Heart left ventricle (tissue), 16 donors: Measurements from ENCODE around the gene FBXL17. TPM values are rescaled to one million over a fixed set of nuclear protein-coding genes. Genes with fewer than 3 reads are reported as not detected.

Experiments
- ATAC-seq, 4 donors: fragments of 200-7000 bp; cut with Tn5 transposase; one replicate each; pipeline ENCODE4 v1.9.1; 2020 to 2022; ENCODE audit warnings: moderate library complexity in 4 of 4, mild to moderate bottlenecking in 3 of 4, moderate number of reproducible peaks in 1 of 4
- DNase-seq, 5 donors: peaks; one replicate each; pipeline ENCODE4 v3.0.0-alpha.2; 2020
- H3K27ac ChIP-seq, 12 donors: fragments of 200-600 bp; sonication (generic) in 4 of 12; one replicate each; pipeline versions ENCODE4 v1.5.0 to v1.8.0; 2016 to 2022; ENCODE audit warnings: mild to moderate bottlenecking in 2 of 12
- H3K27me3 ChIP-seq, 9 donors: fragments of 200-600 bp; sonication (generic) in 2 of 9; one replicate each; pipeline versions ENCODE4 v1.5.1 to v1.8.0; 2016 to 2022; ENCODE audit warnings: mild to moderate bottlenecking in 3 of 9
- H3K36me3 ChIP-seq, 9 donors: fragments of 200-600 bp; sonication (generic) in 2 of 9; one replicate each; pipeline versions ENCODE4 v1.5.0 to v1.8.0; 2018 to 2022; ENCODE audit warnings: mild to moderate bottlenecking in 2 of 9
- H3K4me1 ChIP-seq, 12 donors: fragments of 200-600 bp; sonication (generic) in 4 of 12; one replicate each; pipeline versions ENCODE4 v1.5.0 to v1.8.0; 2016 to 2022; ENCODE audit warnings: mild to moderate bottlenecking in 3 of 12
- H3K4me3 ChIP-seq, 12 donors: fragments of 200-600 bp; sonication (generic) in 4 of 12; one replicate each; pipeline versions ENCODE4 v1.5.0 to v1.8.0; 2017 to 2022; ENCODE audit warnings: mild to moderate bottlenecking in 9 of 12, moderate library complexity in 4 of 12
- H3K9me3 ChIP-seq, 12 donors: fragments of 200-600 bp; sonication (generic) in 4 of 12; one replicate each; pipeline versions ENCODE4 v1.5.0 to v1.8.0; 2016 to 2022; ENCODE audit warnings: mild to moderate bottlenecking in 1 of 12
- POLR2A ChIP-seq, 2 donors: fragments of 450-650 bp; IDR thresholded peaks; one replicate each; pipeline ENCODE4 v1.6.1; 2017; ENCODE audit warnings: antibody characterized with exemption in 2 of 2, mild to moderate bottlenecking in 2 of 2, moderate library complexity in 2 of 2
- WGBS, 4 donors: extraction: QIAGEN DNeasy Blood & Tissue Kit in 2 of 4; methylation state at CpG; one replicate each; pipeline versions ENCODE4 v1.1.5 to v1.1.7; 2013 to 2018; 5-methylcytosine and 5-hydroxymethylcytosine counted together
- intact Hi-C, 10 donors: fragments of 100-400 bp; cut with DNase I; formaldehyde crosslinking; loops; one replicate each; pipeline versions ENCODE4 v1.11.1 to v1.14.2; 2022
- polyA plus RNA-seq, 2 donors: library from polyadenylated mRNA; stranded (reverse); fragments of 200-250 nt; gene quantifications; one replicate each; pipeline ENCODE4 v1.2.3, GENCODE V29; 2013
- total RNA-seq, 9 donors: library from RNA; depleted of rRNA in 2 of 9; stranded (reverse); fragments of >200 nt in 2 of 9; fragmentation: NEBNext Ultra II Directional in 3 of 9; extraction: Animal tissue kit (Norgen Biotek cat#: 25700) in 3 of 9; gene quantifications; one replicate each; pipeline versions ENCODE4 v1.1.0 to v1.2.4, GENCODE V29; 2016 to 2023
- TF ChIP-seq, protein P1 (sequence below), 12 donors: fragments of 200-600 bp; sonication (generic) in 4 of 12; IDR thresholded peaks; one replicate each; pipeline versions ENCODE4 v1.5.0 to v1.8.0; 2018 to 2022; ENCODE audit warnings: antibody characterized with exemption in 12 of 12, mild to moderate bottlenecking in 5 of 12
- donor health status: ischemic (EF 13 %, LVEDD 7.1; RV severe dilation, severe dysfunction).
- donor health status: healthy with polysubstance abuse.
- donor health status: DM: no; HTN: yes; CAD: no.
- donor health status: DM: no; HTN: no; CAD: no.
- donor health status: ischemic (EF 25% LVEDD 6.9; RV normal size, moderate dysfunction).
- donor health status: ischemic (EF 25% LVEDD 5.7; RV mildly dilated, moderate dysfunction).
- donor health status: healthy.
- donor health status: DM: yes; HTN: yes; CAD: no.
- donor health status: ischemic (EF 35%, LVEDD 5.7; RV mildly dilated, moderate dysfunction).
- donor health status: nonischemic (EF 11% LVEDD 7.7; RV severe dilation, severe dysfunction).
- donor health status: DM: yes; HTN: yes; CAD: no.
- donor health status: PGD.
- donor health status: ischemic (EF 29% LVEDD 5.4; RV normal size, mild dysfunction).
- donor health status: nonischemic (EF 23%, LVEDD 6.1; RV moderate dilation, normal function).

Gene FBXL17
- total and polyA plus RNA-seq, 11 donors = 10.2 to 39.4 (median 33.1) TPM

DNA sequence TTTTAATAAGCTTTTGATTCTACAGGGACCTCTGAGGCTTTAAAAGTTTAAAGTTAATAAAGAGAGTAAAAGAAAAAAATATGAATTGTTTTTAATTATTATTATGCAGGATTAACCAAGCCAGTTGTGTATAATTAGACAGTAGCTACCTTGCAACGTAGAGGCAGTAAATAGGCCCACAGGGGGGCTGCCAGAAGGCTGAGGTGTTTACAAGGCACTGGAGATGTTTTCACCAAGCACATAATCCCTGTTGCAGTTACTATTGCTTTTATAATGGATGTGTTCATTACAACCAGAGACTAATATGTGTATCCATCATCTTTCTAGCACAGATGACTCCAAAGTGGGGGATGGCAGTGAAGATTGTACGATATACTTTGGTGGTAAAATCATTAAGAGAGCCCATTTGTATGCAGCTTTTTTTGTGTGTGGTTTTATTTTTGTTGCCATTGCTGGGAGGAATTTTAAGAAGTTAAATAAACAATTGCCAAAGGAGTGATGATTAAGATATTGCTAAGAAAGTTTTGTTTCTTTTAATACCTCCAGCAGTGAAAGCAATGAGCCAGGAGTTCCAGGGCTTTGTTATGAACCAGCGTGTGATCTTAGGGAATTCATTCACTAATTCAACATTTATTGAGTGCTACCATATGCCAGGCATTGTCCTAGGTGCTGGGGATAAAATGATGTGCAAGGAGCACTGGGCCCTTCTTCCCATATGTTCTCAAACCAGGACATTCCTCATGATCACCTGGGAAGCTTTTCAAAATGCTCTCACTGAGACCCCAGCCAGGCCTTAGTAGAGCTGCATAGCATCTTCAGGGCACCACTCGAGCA is 572.5 kb downstream of the FBXL17 start:
- Histone ChIP-seq H3K27me3 (no peaks in the 10 kb centered on the region), H3K36me3 (no peaks in the 10 kb centered on the region), H3K9me3 (no peaks in the 10 kb centered on the region), H3K4me3 (no peak overlapping the region), H3K27ac (no peak overlapping the region), H3K4me1 (peaks cover 0 to 14% (median 0%) of the 10 kb centered on the region in 12 donors)
- TF ChIP-seq, protein P1, sequence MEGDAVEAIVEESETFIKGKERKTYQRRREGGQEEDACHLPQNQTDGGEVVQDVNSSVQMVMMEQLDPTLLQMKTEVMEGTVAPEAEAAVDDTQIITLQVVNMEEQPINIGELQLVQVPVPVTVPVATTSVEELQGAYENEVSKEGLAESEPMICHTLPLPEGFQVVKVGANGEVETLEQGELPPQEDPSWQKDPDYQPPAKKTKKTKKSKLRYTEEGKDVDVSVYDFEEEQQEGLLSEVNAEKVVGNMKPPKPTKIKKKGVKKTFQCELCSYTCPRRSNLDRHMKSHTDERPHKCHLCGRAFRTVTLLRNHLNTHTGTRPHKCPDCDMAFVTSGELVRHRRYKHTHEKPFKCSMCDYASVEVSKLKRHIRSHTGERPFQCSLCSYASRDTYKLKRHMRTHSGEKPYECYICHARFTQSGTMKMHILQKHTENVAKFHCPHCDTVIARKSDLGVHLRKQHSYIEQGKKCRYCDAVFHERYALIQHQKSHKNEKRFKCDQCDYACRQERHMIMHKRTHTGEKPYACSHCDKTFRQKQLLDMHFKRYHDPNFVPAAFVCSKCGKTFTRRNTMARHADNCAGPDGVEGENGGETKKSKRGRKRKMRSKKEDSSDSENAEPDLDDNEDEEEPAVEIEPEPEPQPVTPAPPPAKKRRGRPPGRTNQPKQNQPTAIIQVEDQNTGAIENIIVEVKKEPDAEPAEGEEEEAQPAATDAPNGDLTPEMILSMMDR (IDR thresholded peaks at IDR 0.05) = no peak
- no peak for TF ChIP-seq POLR2A (IDR thresholded peaks at IDR 0.05)
- no peak for DNase-seq
- intact Hi-C loops = no loop called here
- 71 to 85% (median 81%) methylated on average over 4 of the region's 4 CpGs for WGBS, 4 donors
- no peak for ATAC-seq
